Suprapubic skin (tissue), 4 donors: ENCODE results near the gene CACNA2D3. TPM values are rescaled to one million over a fixed set of nuclear protein-coding genes. Genes with fewer than 3 reads are reported as not detected.
A peak's percentile ranks its signal among the peaks of the same experiment; 100 is the strongest.

ENCODE experiments used
- DNase-seq, 2 donors: peaks; one replicate each; pipeline ENCODE4 v3.0.0-alpha.2; 2019; ENCODE audit warnings: low spot score in 2 of 2
- H3K27ac ChIP-seq: fragments of 200-600 bp; sonication (generic); one replicate; pipeline ENCODE4 v1.5.1; 2019
- H3K27me3 ChIP-seq: fragments of 200-600 bp; sonication (generic); one replicate; pipeline ENCODE4 v1.5.1; 2019
- H3K36me3 ChIP-seq: fragments of 200-600 bp; sonication (generic); one replicate; pipeline ENCODE4 v1.5.1; 2019
- H3K4me1 ChIP-seq: fragments of 200-600 bp; sonication (generic); one replicate; pipeline ENCODE4 v1.5.1; 2019
- H3K4me3 ChIP-seq: fragments of 200-600 bp; sonication (generic); one replicate; pipeline ENCODE4 v1.5.1; 2019; ENCODE audit warnings: mild to moderate bottlenecking
- H3K9me3 ChIP-seq: fragments of 200-600 bp; sonication (generic); one replicate; pipeline ENCODE4 v1.5.1; 2019
- EP300 ChIP-seq: sonication (generic); formaldehyde crosslinking; IDR thresholded peaks from one replicate; pipeline ENCODE4 v1.6.1; 2017; ENCODE audit warnings: antibody characterized with exemption
- POLR2A ChIP-seq, 2 donors: fragments of 450-650 bp; IDR thresholded peaks; one replicate each; pipeline ENCODE4 v1.6.1; 2017; ENCODE audit warnings: antibody characterized with exemption in 2 of 2, mild to moderate bottlenecking in 2 of 2, moderate library complexity in 2 of 2
- POLR2AphosphoS5 ChIP-seq, 3 donors: sonication (generic); formaldehyde crosslinking; IDR thresholded peaks; one replicate each; pipeline ENCODE4 v1.6.1; 2017; ENCODE audit warnings: antibody characterized with exemption in 3 of 3
- WGBS: methylation state at CpG from one replicate; pipeline ENCODE4 v1.1.5; 2018; 5-methylcytosine and 5-hydroxymethylcytosine counted together
- total RNA-seq, 4 donors: library from RNA; depleted of rRNA; stranded (reverse); fragments of >200 nt; gene quantifications; one replicate each; pipeline ENCODE4 v1.1.0, GENCODE V29; 2016
- TF ChIP-seq, protein P1 (sequence below), 2 donors: fragments of 200-600 bp in 1 of 2; fragments of 450-650 bp in 1 of 2; sonication (generic) in 1 of 2; IDR thresholded peaks; one replicate each; pipeline ENCODE4 v1.5.1; 2016 to 2019; ENCODE audit warnings: antibody characterized with exemption in 2 of 2, mild to moderate bottlenecking in 1 of 2, moderate library complexity in 1 of 2

The CACNA2D3 gene
- total RNA-seq, 4 donors from 2014 or later, result 0.42 to 2.8 (median 0.95) TPM

DNA sequence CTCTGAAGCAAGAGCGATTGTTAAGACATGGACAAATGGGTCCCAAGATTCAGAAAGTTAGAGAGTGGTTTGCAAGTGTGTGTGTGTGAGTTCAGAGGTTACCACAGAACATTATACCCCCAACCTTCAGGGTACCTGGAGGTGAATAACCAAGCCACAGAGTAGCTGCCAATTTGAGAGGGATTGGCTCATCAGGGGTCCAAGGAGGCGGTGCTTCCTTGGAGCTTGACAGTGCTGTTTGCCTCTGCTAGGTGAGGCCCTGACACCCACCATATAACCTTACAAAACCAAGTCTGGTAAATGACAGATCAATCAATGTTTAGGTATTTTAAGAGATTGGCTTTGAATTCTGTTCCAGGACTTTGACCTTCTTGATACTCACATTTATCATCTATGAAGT lies 769.8 kb downstream of the CACNA2D3 start:
- peak overlapping the region; percentile 81 for H3K27ac ChIP-seq
- no peaks in the 10 kb centered on the region for H3K9me3 ChIP-seq
- no peak overlapping the region for H3K4me3 ChIP-seq
- H3K27me3 ChIP-seq, result no peaks in the 10 kb centered on the region
- DNase-seq, result no peak
- no peaks in the 10 kb centered on the region for H3K36me3 ChIP-seq
- 50% methylated on average over 2 of the region's 2 CpGs for WGBS
- H3K4me1 ChIP-seq, result peaks cover 28% of the 10 kb centered on the region
- TF ChIP-seq POLR2AphosphoS5 (IDR thresholded peaks at IDR 0.05), result no peak
- TF ChIP-seq, protein P1, sequence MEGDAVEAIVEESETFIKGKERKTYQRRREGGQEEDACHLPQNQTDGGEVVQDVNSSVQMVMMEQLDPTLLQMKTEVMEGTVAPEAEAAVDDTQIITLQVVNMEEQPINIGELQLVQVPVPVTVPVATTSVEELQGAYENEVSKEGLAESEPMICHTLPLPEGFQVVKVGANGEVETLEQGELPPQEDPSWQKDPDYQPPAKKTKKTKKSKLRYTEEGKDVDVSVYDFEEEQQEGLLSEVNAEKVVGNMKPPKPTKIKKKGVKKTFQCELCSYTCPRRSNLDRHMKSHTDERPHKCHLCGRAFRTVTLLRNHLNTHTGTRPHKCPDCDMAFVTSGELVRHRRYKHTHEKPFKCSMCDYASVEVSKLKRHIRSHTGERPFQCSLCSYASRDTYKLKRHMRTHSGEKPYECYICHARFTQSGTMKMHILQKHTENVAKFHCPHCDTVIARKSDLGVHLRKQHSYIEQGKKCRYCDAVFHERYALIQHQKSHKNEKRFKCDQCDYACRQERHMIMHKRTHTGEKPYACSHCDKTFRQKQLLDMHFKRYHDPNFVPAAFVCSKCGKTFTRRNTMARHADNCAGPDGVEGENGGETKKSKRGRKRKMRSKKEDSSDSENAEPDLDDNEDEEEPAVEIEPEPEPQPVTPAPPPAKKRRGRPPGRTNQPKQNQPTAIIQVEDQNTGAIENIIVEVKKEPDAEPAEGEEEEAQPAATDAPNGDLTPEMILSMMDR (IDR thresholded peaks at IDR 0.05), result no peak
- TF ChIP-seq EP300, result no peak
- no peak for TF ChIP-seq POLR2A (IDR thresholded peaks at IDR 0.05)

DNA sequence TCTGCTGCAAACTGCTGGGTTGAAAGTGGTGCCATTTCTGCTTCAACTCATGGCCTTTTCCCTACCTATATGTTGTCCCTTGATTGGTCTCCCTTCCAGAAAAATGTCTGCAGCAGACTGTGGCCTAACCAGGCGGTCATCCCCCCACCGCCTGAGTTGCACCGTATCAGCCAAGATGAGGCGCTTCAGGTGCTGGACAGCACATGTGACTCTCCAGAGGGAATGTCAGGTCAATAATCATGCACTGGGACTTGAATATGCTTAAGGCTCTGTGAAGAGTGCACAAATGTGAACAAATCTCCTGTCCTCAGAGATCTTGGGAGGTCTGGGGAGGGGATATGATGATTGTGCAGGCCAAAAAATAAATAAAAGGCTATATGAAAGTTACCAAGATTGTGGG lies 773.3 kb downstream of the CACNA2D3 start:
- 98% methylated on average over 4 of the region's 4 CpGs for whole genome bisulfite sequencing
- Histone ChIP-seq H3K27me3 (no peaks in the 10 kb centered on the region), H3K27ac (no peak overlapping the region), H3K36me3 (no peaks in the 10 kb centered on the region), H3K4me1 (peaks cover 17% of the 10 kb centered on the region), H3K9me3 (no peaks in the 10 kb centered on the region), H3K4me3 (no peak overlapping the region)
- DNase-seq, result no peak
- TF ChIP-seq POLR2AphosphoS5 (IDR thresholded peaks at IDR 0.05), result no peak
- TF ChIP-seq, protein P1 (IDR thresholded peaks at IDR 0.05), result no peak
- TF ChIP-seq POLR2A (IDR thresholded peaks at IDR 0.05), result no peak
- TF ChIP-seq EP300, result no peak

DNA sequence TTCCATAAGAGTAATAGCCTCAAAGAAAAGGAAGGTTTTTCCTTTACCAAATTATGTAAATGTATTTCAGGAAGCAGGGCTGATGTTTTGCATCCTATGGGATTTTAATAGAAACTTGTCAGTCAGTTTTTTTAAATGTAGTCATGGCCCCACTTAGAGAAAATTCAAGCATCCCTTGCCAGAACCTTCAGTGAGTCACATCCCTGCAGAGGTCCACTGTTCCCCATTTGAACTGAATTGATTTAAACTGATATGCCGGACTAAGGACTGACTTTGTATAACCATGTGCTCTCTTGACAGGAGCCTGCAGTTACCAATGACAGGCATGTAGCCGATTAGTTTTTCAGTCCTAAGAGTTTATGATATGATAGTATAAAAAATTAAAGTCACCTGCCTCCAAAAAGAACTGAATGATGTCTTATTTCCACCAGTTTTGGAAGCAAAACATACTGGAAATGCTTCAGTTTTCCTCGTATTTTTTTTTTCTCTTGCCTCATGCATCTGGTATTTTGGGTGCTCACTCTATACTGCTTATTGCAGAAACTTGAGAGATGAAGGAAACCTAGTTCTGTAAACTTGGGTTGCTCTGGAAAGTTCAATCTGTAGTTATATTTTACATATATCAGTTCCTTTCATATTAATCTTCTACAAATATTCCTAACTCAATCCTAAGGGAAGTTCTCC lies 774.8 kb downstream of the CACNA2D3 start:
- H3K9me3 ChIP-seq, result no peaks in the 10 kb centered on the region
- H3K4me3 ChIP-seq, result no peak overlapping the region
- WGBS, result 83% methylated on average over 3 of the region's 3 CpGs
- peaks cover 2% of the 10 kb centered on the region for H3K4me1 ChIP-seq
- DNase-seq, result no peak
- no peaks in the 10 kb centered on the region for H3K36me3 ChIP-seq
- H3K27me3 ChIP-seq, result no peaks in the 10 kb centered on the region
- TF ChIP-seq, protein P1 (IDR thresholded peaks at IDR 0.05), result no peak
- TF ChIP-seq EP300 (no peak), POLR2AphosphoS5 (IDR thresholded peaks at IDR 0.05) (no peak), POLR2A (IDR thresholded peaks at IDR 0.05) (no peak)
- no peak overlapping the region for H3K27ac ChIP-seq

DNA sequence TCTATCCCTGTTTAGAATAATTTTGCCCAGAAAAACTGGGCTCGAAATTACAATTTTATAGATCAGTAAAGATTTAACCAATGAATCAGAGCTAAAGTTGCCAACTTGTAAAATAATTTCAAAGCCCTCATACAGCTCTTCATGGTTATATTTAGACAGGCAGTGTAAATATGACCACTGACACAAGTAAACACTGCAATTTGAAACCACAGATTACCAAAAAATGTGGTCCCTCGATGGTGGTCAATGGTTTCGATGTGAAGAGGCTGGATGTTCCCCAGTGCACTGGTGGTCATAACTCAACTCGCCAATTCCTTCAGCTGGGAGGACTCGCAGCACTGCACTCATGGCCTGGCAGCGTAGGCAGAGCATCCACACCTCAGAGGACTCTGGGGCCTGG lies 776.9 kb downstream of the CACNA2D3 start:
- no peak for DNase-seq
- H3K4me3 ChIP-seq, result no peak overlapping the region
- 84% methylated on average over 6 of the region's 6 CpGs for WGBS
- H3K27me3 ChIP-seq, result no peaks in the 10 kb centered on the region
- H3K4me1 ChIP-seq, result no peaks in the 10 kb centered on the region
- H3K9me3 ChIP-seq, result no peaks in the 10 kb centered on the region
- no peaks in the 10 kb centered on the region for H3K36me3 ChIP-seq
- no peak overlapping the region for H3K27ac ChIP-seq
- TF ChIP-seq POLR2AphosphoS5 (IDR thresholded peaks at IDR 0.05) (no peak), POLR2A (IDR thresholded peaks at IDR 0.05) (no peak), EP300 (no peak)
- TF ChIP-seq, protein P1 (IDR thresholded peaks at IDR 0.05), result no peak

DNA sequence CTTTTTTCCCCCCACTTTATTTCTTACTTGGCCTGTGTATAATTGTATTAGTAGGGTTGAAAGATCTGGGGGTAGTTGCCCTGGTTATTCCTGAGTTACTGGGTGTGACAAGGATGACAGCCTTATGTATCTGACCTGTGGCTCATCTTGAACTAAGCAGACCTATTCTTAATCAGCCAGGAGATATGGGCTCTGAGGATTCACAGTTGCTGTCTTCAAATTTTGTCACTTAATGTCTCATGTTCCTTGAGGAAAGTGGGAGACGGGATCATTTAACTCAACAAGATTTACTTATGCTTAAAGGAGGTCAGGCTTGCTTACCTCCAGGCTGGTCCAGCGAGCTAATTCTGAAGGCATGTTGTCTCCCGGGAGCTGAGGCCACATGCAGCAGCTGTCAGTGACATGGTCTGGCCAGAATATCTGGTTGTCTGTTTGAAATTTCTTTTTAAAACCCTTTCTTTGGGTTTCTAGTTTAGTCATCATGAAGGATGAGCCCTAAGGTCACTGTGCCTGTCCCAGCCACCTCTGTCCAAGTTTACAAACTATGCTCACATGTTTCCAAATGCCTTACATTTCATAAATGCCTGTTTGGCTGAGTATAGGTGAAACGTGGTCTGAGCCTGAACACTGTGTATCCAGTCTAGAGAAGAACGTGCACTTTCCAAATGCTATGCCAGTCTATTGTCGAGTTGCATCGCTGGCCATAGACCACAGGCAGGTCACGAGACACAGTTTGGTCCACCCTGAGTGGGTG lies 778.7 kb downstream of the CACNA2D3 start:
- Histone ChIP-seq H3K4me1 (no peaks in the 10 kb centered on the region), H3K9me3 (no peaks in the 10 kb centered on the region), H3K27me3 (no peaks in the 10 kb centered on the region), H3K4me3 (no peak overlapping the region), H3K27ac (peak overlapping the region; percentile 8), H3K36me3 (no peaks in the 10 kb centered on the region)
- 66% methylated on average over 8 of the region's 8 CpGs for WGBS
- no peak for DNase-seq
- TF ChIP-seq, protein P1 (IDR thresholded peaks at IDR 0.05), result no peak
- TF ChIP-seq POLR2AphosphoS5 (IDR thresholded peaks at IDR 0.05), result no peak
- peak; percentile 96 for TF ChIP-seq EP300
- no peak for TF ChIP-seq POLR2A (IDR thresholded peaks at IDR 0.05)
